GOT3 (cell line): Measurements from ENCODE around the gene GOLGA6D.
"Not testable (repeated sequence)": the region's sequence is repeated elsewhere in the genome, so short reads cannot be mapped to it uniquely, and the experiment has no call there.

Experiments used
- DNase-seq: peaks from one replicate; lab custom pipeline; 2025; ENCODE audit warnings: mixed read lengths; lab: John Stamatoyannopoulos, UW

The GOLGA6D gene

GRCh38 chr15:75282572-75282971, at the start of gene GOLGA6D:
Gene GOLGA6D (plus strand): TSS chr15:75282835. CDS start chr15:75282876, 41 bp downstream.
- not testable (repeated sequence) for DNase-seq

GRCh38 chr15:75233504-75234190, 49.0 kb upstream of the GOLGA6D start:
- DNase-seq = no peak

GRCh38 chr15:75234191-75234810, 48.3 kb upstream of the GOLGA6D start:
- DNase-seq = no peak

DNA sequence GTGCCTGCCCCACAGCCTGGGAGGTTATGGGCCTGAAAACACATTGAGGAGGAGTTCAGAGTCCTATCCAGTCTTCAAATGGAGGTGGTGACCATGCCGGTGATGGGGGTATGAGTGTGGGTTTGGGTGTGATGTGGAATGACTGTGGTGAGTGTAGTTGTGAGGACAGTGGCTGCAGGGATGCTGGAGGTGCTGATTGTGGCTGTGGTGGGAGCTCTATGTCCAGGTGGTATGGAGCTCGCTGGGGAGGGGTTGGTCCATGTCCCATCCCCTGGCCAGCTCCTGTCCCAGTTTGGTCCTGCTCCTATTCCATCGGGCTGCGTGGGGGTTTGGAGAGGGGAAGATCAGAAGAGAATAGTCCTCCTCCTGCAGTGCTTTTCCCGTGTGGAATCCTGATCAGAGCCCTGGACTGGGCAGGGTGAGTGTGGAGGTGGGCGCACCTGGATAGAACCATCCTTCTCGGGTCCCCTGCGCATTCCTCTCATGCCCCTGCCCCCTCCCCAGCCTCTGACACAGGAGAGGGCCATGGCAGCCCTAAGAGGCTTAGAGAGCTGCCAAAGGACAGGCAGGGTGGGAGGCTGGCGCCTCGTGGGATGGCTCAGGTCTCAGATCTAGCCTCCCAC, 47.5 kb upstream of the GOLGA6D start:
- DNase-seq = no peak

- no peak for DNase-seq
Measured at GRCh38 chr15:75235760-75236729, 46.6 kb upstream of the GOLGA6D start.

DNA sequence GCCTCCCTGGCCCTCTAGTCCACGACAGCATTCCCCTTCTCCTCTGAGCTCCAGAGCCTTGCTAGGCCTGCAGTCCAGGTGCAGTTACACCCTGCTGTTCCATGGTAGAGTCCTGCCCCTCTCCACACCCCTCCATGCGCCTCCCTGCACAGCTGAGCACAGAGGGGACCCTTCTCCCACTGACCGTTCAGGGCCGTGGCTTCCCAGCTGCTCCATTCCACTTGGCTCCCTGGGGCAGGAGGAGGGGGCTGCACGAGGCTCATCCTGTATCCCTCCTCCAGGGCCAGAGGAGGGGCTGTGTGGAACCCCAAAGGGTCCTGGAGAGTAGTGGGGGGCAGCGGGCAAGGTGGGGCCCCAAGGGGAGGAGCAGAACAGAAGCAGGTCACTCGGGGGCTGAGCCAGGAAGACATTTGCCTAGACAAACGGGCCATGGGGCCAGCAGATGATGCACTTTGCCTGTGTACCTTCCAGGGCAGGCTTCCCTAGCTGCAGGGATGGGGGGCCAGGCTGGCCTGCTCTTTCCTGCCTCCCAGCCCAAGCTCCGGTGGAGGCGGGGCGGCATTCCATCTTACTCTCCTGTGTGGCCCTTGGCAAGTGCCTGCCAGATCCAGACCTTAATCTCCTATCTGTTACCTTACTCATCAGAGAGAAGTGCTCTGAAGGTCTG, 45.2 kb upstream of the GOLGA6D start:
- no peak for DNase-seq

DNA sequence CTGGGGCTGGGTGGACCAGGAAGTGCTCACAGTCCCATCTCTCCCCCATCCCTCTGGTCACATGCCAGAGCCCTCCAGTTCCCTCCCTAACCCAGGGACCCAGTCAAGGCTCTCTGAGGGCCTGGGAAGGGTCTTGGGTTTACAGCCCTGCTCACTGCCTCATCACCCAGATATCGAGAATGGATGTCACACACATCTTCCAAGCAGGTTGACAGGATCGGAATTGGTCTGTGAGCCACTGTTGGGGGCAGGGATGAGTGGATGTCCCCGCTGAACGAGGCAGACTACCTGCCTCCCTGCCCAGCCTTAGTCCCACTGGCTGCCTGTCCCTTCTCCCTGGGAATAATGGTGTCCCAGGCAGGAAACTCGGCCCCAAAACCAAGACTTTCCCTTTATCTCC, 44.5 kb upstream of the GOLGA6D start:
- DNase-seq = no peak

- DNase-seq = not testable (repeated sequence)
Measured at GRCh38 chr15:75245741-75246140, 36.9 kb upstream of the GOLGA6D start.

DNA sequence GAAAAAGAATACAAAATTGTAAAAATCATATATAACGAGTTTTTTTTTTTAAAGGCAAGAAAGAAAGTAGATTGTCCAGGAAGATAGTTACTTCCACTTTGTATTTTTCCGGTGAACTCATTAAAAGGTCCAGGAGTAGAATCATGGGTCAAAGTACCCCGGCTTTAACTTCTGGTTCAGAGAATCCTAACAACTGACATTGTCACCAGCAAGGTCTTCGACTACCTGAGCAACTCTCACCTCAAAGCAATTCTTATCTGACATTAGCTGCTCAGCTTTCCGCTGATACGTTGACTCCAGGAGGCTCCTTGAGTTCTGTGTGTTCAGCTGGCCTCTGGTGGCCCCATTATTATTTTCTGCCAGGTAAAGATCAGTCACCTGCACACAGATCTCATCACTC, 33.6 kb upstream of the GOLGA6D start:
- not testable (repeated sequence) for DNase-seq

- no peak for DNase-seq
Measured at GRCh38 chr15:75249726-75250125, 32.9 kb upstream of the GOLGA6D start.

DNA sequence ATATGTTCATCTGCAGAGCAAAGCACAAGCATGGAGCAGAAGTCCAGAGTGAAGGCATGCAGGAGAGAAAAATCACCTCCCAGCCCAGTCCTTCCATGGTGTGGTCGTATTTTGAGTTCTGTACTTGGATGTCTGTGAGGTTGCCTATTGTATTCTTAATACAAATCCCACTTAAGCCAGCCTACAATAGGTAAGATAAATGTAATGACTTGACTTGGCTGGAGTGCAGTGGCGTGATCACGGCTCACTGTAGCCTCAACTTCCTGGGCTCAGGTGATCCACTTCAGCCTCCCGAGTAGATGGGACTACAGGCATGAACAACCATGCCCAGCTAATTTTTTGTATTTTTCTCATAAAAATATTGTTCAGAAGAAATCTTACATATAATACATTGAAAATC, 31.3 kb upstream of the GOLGA6D start:
- not testable (repeated sequence) for DNase-seq

- DNase-seq = not testable (repeated sequence)
Measured at GRCh38 chr15:75252285-75252684, 30.4 kb upstream of the GOLGA6D start.

DNA sequence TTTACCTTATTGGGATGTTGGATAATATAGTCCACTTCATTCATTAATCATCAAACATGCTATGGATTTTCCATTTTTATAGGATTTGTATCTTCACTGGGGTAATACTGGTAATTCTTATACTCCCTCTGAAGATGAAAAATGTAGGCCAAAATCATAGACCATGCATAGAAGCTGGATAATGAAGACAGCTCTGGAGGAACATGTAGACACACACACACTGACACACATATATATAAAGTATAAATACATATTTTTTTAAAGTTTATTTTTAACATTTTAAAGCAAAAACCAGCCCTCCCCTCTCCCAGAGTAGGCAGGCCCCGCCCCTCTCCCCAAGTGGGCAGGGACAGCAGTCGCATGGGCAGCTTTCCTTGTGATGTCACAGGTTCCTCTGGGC, 24.6 kb upstream of the GOLGA6D start, which contains the start of gene GOLGA6C:
Gene GOLGA6C, plus strand, starts transcription at position 301 of the 400 bp plus-strand sequence. CDS start 265 bp downstream, outside the sequence.
- DNase-seq = not testable (repeated sequence)

GRCh38 chr15:75258620-75259343, 23.9 kb upstream of the GOLGA6D start:
- DNase-seq = not testable (repeated sequence)

DNA sequence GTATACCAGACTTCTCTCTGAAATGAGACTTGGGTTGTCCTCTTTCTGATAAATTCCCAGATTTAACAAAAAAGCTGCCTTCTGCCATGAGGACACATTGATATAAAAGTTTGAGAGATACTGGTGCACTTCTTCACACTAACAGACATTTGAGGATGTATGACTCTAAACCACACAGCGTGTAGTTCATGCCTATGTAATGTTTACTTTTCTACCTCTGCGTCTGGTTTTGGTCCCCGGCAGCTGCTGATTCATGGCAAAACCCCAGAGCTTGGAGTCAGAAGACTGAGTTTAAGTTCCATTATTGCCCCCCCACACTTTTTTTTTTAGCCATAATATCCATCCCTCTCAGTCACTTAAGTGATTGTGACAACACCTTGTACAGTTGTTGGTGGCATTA, 22.8 kb upstream of the GOLGA6D start:
- DNase-seq = not testable (repeated sequence)

DNA sequence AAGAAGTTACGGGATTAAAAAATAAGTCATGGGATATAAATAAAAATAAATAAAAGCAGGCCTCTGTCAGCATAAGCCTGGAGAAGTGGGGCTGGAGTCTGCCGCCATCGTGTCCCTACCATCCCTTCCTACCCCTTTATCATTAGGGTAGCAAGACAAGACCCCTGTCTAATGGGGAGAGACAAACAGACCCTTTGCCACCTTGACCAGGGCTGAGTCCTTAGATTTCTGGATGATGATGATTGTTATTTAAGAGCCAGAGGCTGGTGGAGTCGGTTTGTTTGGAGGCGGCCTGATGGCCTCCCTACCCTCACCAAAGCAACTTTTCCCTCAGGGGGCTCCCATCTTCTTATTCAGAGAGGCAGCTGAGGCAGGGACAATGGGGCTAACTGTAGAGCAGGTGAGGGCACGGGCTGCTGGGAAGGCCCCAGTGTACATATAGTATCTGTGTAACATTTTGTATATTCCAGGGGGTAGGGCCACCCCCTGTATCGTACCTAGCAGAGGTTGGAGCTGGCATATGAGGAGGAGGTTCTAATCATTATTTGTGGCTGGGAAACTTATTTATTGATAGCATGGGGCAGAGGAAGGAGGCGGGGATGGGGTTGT, 8.8 kb upstream of the GOLGA6D start:
- DNase-seq = not testable (repeated sequence)

DNA sequence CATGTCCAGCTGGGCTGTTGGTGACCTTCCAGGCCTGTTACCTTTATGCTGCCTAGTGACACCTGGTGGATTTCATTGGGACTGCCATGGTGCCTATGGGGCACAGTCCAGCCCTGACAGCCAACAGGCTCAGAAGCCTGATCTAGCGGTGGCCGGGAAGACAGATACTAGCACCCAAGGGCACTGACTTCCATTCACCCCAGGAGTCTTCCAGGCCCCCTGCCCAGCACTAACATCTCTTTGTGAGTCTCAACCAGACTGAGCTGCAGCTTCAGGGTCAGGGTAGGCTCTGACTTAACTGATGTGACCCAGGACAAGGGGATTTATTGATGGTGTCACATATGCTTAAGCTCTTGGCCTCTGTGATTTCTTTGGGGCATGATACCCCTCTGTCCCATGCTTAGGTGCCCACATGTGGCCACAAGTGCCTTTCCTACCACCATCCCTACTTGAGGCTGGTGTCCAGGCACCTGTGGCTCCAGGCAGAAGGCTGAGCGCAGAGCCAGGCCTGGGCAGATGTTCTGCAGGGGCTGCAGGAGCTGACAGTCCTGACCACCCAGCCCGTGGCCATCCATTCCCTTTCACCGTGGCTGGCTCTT, 8.0 kb upstream of the GOLGA6D start:
- not testable (repeated sequence) for DNase-seq

GRCh38 chr15:75275617-75276016, 7.0 kb upstream of the GOLGA6D start:
- DNase-seq = not testable (repeated sequence)

DNA sequence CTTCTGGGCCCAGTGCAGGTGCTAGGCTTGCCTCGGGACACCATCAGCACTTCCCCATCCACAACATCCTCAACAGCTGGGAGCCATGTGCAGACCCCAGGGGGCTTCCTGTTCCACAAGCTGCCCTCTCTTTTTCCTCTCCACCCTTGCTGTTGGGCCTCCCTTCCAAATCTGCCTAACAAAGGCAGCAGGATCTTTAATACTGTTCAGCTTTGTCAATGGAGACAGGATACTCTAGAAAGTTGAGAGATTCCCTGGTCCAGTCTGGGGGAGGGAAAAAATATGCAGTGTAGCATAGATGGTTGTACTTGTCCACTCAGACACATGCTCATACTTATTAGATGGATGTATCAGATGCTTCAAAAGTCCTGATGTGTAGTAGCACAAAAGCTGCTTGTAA, 4.1 kb upstream of the GOLGA6D start:
- not testable (repeated sequence) for DNase-seq

- not testable (repeated sequence) for DNase-seq
Measured at GRCh38 chr15:75284152-75284551, 1.5 kb downstream of the GOLGA6D start.
